Right forelimb (tissue), 1 donor: ENCODE results near the gene NTN1.
A peak's percentile ranks its signal among the peaks of the same experiment; 100 is the strongest.

Experiments
- DNase-seq: peaks from one replicate; pipeline ENCODE4 v3.0.0-alpha.2; 2018

NTN1 gene

GRCh38 chr17:9038380-9038779 lies 17.1 kb downstream of the NTN1 start:
- DNase-seq: no peak

- DNase-seq: peak; percentile 59
Observed at GRCh38 chr17:9044772-9045463, 23.6 kb downstream of the NTN1 start.

GRCh38 chr17:9050801-9051401 lies 29.6 kb downstream of the NTN1 start:
- DNase-seq: no peak

GRCh38 chr17:9051561-9051960 lies 30.3 kb downstream of the NTN1 start:
- no peak for DNase-seq

GRCh38 chr17:9052921-9053320 lies 31.6 kb downstream of the NTN1 start:
- DNase-seq: no peak

- no peak for DNase-seq
Observed at GRCh38 chr17:9053406-9053805, 32.1 kb downstream of the NTN1 start.

- no peak for DNase-seq
Observed at GRCh38 chr17:9054126-9054975, 33.0 kb downstream of the NTN1 start.

GRCh38 chr17:9055281-9055680 lies 34.0 kb downstream of the NTN1 start:
- DNase-seq: no peak

GRCh38 chr17:9056566-9056965 lies 35.3 kb downstream of the NTN1 start:
- no peak for DNase-seq

- no peak for DNase-seq
Observed at GRCh38 chr17:9057310-9057709, 36.0 kb downstream of the NTN1 start.

GRCh38 chr17:9062399-9062902 lies 41.1 kb downstream of the NTN1 start:
- DNase-seq: no peak

- DNase-seq: no peak
Observed at GRCh38 chr17:9064311-9064834, 43.1 kb downstream of the NTN1 start.

GRCh38 chr17:9071016-9071415 lies 49.7 kb downstream of the NTN1 start:
- DNase-seq: no peak

- DNase-seq: no peak
Observed at GRCh38 chr17:9071811-9072498, 50.6 kb downstream of the NTN1 start.

GRCh38 chr17:9072696-9073339 lies 51.5 kb downstream of the NTN1 start:
- peak; percentile 88 for DNase-seq

GRCh38 chr17:9074131-9074530 lies 52.8 kb downstream of the NTN1 start:
- peak; percentile 71 for DNase-seq

GRCh38 chr17:9079461-9080103 lies 58.3 kb downstream of the NTN1 start:
- DNase-seq: no peak

GRCh38 chr17:9080296-9080914 lies 59.1 kb downstream of the NTN1 start:
- no peak for DNase-seq

GRCh38 chr17:9080983-9081382 lies 59.7 kb downstream of the NTN1 start:
- no peak for DNase-seq

- DNase-seq: no peak
Observed at GRCh38 chr17:9086577-9086976, 65.3 kb downstream of the NTN1 start.

GRCh38 chr17:9087921-9088320 lies 66.6 kb downstream of the NTN1 start:
- DNase-seq: no peak
